ENCODE measurements around the gene JMJD8.
A peak's percentile ranks its signal among the peaks of the same experiment; 100 is the strongest.

DNA sequence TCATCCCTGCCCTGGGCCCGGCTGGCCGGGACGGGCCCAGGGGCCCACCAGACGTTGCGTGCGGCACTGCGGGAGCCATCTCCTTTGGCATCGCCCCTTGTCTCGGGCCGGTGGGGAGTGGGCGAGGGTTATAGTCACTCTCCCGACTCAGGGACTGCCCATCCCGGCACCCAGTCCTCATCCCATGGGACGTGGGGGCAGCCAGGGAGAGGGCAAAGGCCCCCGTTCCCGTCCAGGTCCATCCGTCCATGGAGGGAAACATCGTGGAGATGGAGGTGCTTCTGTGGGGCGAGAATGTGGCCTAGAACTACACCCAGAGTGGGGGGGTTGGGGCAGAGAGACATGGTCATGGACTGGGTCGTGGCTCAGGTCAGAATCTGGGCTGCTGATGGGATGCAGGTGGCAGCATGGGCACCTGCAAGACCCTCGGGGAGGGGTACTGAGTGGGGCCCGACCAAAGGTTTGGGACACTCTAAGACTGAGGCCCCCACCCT lies 37.4 kb downstream of the JMJD8 start:
- TF ChIP-seq RCOR1 (conservative IDR thresholded peaks at IDR 0.05; ENCODE audit: low read depth, low read length) (no peak), EP300 (IDR thresholded peaks at IDR 0.05; ENCODE audit: borderline replicate concordance in 1 of 2, control insufficient read depth in 1 of 2, low read depth in 2 of 2, low read length in 2 of 2) (no peak), EZH2 (IDR thresholded peaks at IDR 0.05; ENCODE audit: borderline replicate concordance, control insufficient read depth, low read depth, low read length) (no peak), ETV6 (conservative IDR thresholded peaks at IDR 0.05 in 1 of 2, IDR thresholded peaks at IDR 0.05 in 1 of 2; ENCODE audit: borderline replicate concordance in 1 of 2, low read depth in 1 of 2) (no peak), CBX3 (IDR thresholded peaks at IDR 0.05; ENCODE audit: borderline replicate concordance, low read depth) (no peak), RAD21 (IDR thresholded peaks at IDR 0.05; ENCODE audit: insufficient read depth, low read depth, low read length) (no peak), CTCF (IDR thresholded peaks at IDR 0.05 in 2 of 3, conservative IDR thresholded peaks at IDR 0.05 in 1 of 3; ENCODE audit: control insufficient read depth in 2 of 3, extremely low read depth in 1 of 3, insufficient read depth in 1 of 3, low read depth in 3 of 3, low read length in 3 of 3) (no peak), STAT1 (conservative IDR thresholded peaks at IDR 0.05) (no peak), TAF1 (IDR thresholded peaks at IDR 0.05; ENCODE audit: borderline replicate concordance, low read depth, low read length) (no peak), POLR2A (IDR thresholded peaks at IDR 0.05; ENCODE audit: low read depth, low read length) (0 out of 2 replicates have a peak, but pooled peaks have one; percentile 25), YY1 (IDR thresholded peaks at IDR 0.05; ENCODE audit: low read depth, low read length) (no peak)
- TF ChIP-seq, protein P1, sequence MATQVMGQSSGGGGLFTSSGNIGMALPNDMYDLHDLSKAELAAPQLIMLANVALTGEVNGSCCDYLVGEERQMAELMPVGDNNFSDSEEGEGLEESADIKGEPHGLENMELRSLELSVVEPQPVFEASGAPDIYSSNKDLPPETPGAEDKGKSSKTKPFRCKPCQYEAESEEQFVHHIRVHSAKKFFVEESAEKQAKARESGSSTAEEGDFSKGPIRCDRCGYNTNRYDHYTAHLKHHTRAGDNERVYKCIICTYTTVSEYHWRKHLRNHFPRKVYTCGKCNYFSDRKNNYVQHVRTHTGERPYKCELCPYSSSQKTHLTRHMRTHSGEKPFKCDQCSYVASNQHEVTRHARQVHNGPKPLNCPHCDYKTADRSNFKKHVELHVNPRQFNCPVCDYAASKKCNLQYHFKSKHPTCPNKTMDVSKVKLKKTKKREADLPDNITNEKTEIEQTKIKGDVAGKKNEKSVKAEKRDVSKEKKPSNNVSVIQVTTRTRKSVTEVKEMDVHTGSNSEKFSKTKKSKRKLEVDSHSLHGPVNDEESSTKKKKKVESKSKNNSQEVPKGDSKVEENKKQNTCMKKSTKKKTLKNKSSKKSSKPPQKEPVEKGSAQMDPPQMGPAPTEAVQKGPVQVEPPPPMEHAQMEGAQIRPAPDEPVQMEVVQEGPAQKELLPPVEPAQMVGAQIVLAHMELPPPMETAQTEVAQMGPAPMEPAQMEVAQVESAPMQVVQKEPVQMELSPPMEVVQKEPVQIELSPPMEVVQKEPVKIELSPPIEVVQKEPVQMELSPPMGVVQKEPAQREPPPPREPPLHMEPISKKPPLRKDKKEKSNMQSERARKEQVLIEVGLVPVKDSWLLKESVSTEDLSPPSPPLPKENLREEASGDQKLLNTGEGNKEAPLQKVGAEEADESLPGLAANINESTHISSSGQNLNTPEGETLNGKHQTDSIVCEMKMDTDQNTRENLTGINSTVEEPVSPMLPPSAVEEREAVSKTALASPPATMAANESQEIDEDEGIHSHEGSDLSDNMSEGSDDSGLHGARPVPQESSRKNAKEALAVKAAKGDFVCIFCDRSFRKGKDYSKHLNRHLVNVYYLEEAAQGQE (IDR thresholded peaks at IDR 0.05; ENCODE audit: low read depth, low read length) = no peak
- TF ChIP-seq, protein P2, sequence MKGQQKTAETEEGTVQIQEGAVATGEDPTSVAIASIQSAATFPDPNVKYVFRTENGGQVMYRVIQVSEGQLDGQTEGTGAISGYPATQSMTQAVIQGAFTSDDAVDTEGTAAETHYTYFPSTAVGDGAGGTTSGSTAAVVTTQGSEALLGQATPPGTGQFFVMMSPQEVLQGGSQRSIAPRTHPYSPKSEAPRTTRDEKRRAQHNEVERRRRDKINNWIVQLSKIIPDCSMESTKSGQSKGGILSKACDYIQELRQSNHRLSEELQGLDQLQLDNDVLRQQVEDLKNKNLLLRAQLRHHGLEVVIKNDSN (IDR thresholded peaks at IDR 0.05; ENCODE audit: borderline replicate concordance, extremely low read length, insufficient read depth, low read depth, low read length) = no peak
- TF ChIP-seq, protein P3, sequence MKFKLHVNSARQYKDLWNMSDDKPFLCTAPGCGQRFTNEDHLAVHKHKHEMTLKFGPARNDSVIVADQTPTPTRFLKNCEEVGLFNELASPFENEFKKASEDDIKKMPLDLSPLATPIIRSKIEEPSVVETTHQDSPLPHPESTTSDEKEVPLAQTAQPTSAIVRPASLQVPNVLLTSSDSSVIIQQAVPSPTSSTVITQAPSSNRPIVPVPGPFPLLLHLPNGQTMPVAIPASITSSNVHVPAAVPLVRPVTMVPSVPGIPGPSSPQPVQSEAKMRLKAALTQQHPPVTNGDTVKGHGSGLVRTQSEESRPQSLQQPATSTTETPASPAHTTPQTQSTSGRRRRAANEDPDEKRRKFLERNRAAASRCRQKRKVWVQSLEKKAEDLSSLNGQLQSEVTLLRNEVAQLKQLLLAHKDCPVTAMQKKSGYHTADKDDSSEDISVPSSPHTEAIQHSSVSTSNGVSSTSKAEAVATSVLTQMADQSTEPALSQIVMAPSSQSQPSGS (IDR thresholded peaks at IDR 0.05; ENCODE audit: low read length) = no peak
